Middle frontal gyrus (tissue), 1 donor: ENCODE results near the gene IVD.
"Not testable (repeated sequence)": the region's sequence is repeated elsewhere in the genome, so short reads cannot be mapped to it uniquely, and the experiment has no call there.

Source experiments
- DNase-seq: peaks from one replicate; pipeline ENCODE4 v3.0.0-alpha.2; 2015; ENCODE audit warnings: low spot score; ENCODE audit errors: extremely low spot score

Gene IVD

GRCh38 chr15:40437752-40438687 is 32.4 kb downstream of the IVD start:
- no peak for DNase-seq

GRCh38 chr15:40438712-40439111 is 33.1 kb downstream of the IVD start:
- DNase-seq, result no peak

- no peak for DNase-seq
These were observed 33.9 kb downstream of the IVD start for GRCh38 chr15:40439461-40439959.

- DNase-seq, result peak; percentile 30
These were observed 34.6 kb downstream of the IVD start for GRCh38 chr15:40439960-40440742.

GRCh38 chr15:40440743-40441564 is 35.4 kb downstream of the IVD start, which contains the start of gene BAHD1:
TSS of gene BAHD1 (plus strand) at chr15:40440953. CDS start at chr15:40458465, 17,512 bp downstream.
- DNase-seq, result peak; percentile 89

- no peak for DNase-seq
These were observed 36.3 kb downstream of the IVD start for GRCh38 chr15:40441565-40442531.

- DNase-seq, result no peak
These were observed 37.7 kb downstream of the IVD start for GRCh38 chr15:40443255-40443654.

- DNase-seq, result no peak
These were observed 38.3 kb downstream of the IVD start for GRCh38 chr15:40443846-40444245.

GRCh38 chr15:40444736-40445135 is 39.1 kb downstream of the IVD start:
- DNase-seq, result no peak

- no peak for DNase-seq
These were observed 39.9 kb downstream of the IVD start for GRCh38 chr15:40445421-40445922.

GRCh38 chr15:40446144-40446543 is 40.5 kb downstream of the IVD start:
- DNase-seq, result no peak

- no peak for DNase-seq
These were observed 42.8 kb downstream of the IVD start for GRCh38 chr15:40448354-40448753.

GRCh38 chr15:40449275-40449674 is 43.7 kb downstream of the IVD start:
- DNase-seq, result no peak

GRCh38 chr15:40450047-40450446 is 44.5 kb downstream of the IVD start:
- no peak for DNase-seq

GRCh38 chr15:40451527-40452158 is 46.0 kb downstream of the IVD start:
- DNase-seq, result no peak

GRCh38 chr15:40452296-40453090 is 46.9 kb downstream of the IVD start:
- no peak for DNase-seq

GRCh38 chr15:40453941-40454340 is 48.3 kb downstream of the IVD start:
- not testable (repeated sequence) for DNase-seq

- DNase-seq, result no peak
These were observed 49.4 kb downstream of the IVD start for GRCh38 chr15:40454904-40455391.
